ACC112 (cell line): ENCODE data around the gene CPXM2.

ENCODE experiments used
- H2AFZ ChIP-seq: fragments of 200-600 bp; sonication (generic); one replicate; pipeline ENCODE4 v1.6.0; 2017; ENCODE audit warnings: antibody characterized with exemption, low read length; ENCODE audit not compliant: unreplicated experiment
- H3K27ac ChIP-seq: fragments of 200-600 bp; sonication (generic); 2 replicates; pipeline ENCODE4 v1.5.1; 2014; ENCODE audit warnings: low read depth, mild to moderate bottlenecking, antibody characterized with exemption, low read length, moderate library complexity
- H3K27me3 ChIP-seq: fragments of 200-600 bp; sonication (generic); 2 replicates; pipeline ENCODE4 v1.6.1; 2014; ENCODE audit warnings: mild to moderate bottlenecking, antibody characterized with exemption, low read length, moderate library complexity, mixed read lengths; ENCODE audit not compliant: insufficient read depth
- H3K36me3 ChIP-seq: fragments of 200-600 bp; sonication (generic); 2 replicates; pipeline ENCODE4 v1.6.1; 2016; ENCODE audit warnings: mild to moderate bottlenecking, antibody characterized with exemption, low read length, moderate library complexity, mixed read lengths; ENCODE audit not compliant: insufficient read depth
- H3K4me1 ChIP-seq: fragments of 200-600 bp; sonication (generic); one replicate; pipeline ENCODE4 v1.6.1; 2016; ENCODE audit warnings: low read length, mixed read lengths; ENCODE audit not compliant: insufficient read depth, unreplicated experiment, control insufficient read depth
- H3K4me3 ChIP-seq: fragments of 200-600 bp; sonication (generic); 2 replicates; pipeline ENCODE4 v1.5.1; 2014; ENCODE audit warnings: mild to moderate bottlenecking, low read depth, low read length
- H3K79me2 ChIP-seq: fragments of 200-600 bp; sonication (generic); one replicate; pipeline ENCODE4 v1.6.0; 2016; ENCODE audit warnings: low read length; ENCODE audit not compliant: control insufficient read depth, unreplicated experiment, insufficient read depth

CPXM2 gene

DNA sequence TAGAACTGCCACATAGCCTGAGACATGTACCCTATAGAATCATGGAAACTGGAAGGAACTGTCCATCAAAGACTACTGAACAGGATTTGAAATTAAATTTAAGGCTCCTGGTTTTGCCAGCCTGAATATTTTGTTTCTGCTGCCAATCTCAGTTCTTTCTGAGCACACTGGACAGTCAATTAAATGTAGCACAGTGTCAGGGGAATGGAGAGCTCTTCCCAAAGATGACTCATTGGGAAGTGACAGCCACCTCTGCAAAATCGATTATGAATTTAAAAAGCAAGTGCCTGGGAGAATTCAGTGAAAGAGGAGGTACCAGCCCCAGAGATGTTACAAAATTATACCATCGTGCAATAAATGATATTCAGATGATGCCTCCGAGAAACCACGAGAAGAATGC, 47.8 kb downstream of the CPXM2 start:
- H2AFZ ChIP-seq: no peak overlapping the region
- no peaks in the 10 kb centered on the region for H3K27me3 ChIP-seq
- no peak overlapping the region for H3K27ac ChIP-seq
- no peaks in the 10 kb centered on the region for H3K36me3 ChIP-seq
- no peak overlapping the region for H3K4me3 ChIP-seq
- no peaks in the 10 kb centered on the region for H3K79me2 ChIP-seq
- H3K4me1 ChIP-seq: no peaks in the 10 kb centered on the region

GRCh38 chr10:123842692-123843385, 48.8 kb downstream of the CPXM2 start:
- H2AFZ ChIP-seq: no peak overlapping the region

DNA sequence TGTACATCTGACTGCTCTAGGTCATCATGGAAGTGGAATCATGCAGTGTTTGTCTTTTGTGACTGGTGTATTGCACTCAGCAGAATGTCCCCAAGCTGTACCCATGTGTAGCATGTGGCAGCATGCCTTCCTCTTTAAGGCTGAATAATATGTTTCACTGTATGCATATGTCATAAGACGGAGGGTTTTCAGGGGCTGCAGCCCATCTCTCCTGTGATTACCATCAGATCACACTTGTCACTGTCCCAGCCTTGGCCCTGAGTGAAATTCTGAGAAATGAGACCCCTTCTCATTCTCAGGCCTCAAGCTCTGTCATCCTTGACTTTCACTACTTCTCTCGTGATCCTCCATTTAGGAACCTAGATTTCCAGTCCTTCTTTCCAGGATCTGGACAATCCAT, 50.0 kb downstream of the CPXM2 start:
- Histone ChIP-seq H3K36me3 (no peaks in the 10 kb centered on the region), H3K4me1 (no peaks in the 10 kb centered on the region), H2AFZ (no peak overlapping the region), H3K79me2 (no peaks in the 10 kb centered on the region), H3K4me3 (no peak overlapping the region), H3K27me3 (no peaks in the 10 kb centered on the region), H3K27ac (no peak overlapping the region)

More at GRCh38 chr10:123842692-123843385, 48.8 kb downstream of the CPXM2 start:
- no peak overlapping the region for H3K27ac ChIP-seq
- no peaks in the 10 kb centered on the region for H3K27me3 ChIP-seq
- no peaks in the 10 kb centered on the region for H3K79me2 ChIP-seq
- H3K4me1 ChIP-seq: no peaks in the 10 kb centered on the region
- no peak overlapping the region for H3K4me3 ChIP-seq
- H3K36me3 ChIP-seq: no peaks in the 10 kb centered on the region

GRCh38 chr10:123841115-123841514, 50.5 kb downstream of the CPXM2 start:
- Histone ChIP-seq H3K4me3 (no peak overlapping the region), H3K27ac (no peak overlapping the region), H3K79me2 (no peaks in the 10 kb centered on the region), H3K4me1 (no peaks in the 10 kb centered on the region), H2AFZ (no peak overlapping the region), H3K36me3 (no peaks in the 10 kb centered on the region), H3K27me3 (no peaks in the 10 kb centered on the region)

GRCh38 chr10:123840714-123841113, 50.9 kb downstream of the CPXM2 start:
- no peaks in the 10 kb centered on the region for H3K4me1 ChIP-seq
- no peak overlapping the region for H2AFZ ChIP-seq
- H3K27me3 ChIP-seq: no peaks in the 10 kb centered on the region

DNA sequence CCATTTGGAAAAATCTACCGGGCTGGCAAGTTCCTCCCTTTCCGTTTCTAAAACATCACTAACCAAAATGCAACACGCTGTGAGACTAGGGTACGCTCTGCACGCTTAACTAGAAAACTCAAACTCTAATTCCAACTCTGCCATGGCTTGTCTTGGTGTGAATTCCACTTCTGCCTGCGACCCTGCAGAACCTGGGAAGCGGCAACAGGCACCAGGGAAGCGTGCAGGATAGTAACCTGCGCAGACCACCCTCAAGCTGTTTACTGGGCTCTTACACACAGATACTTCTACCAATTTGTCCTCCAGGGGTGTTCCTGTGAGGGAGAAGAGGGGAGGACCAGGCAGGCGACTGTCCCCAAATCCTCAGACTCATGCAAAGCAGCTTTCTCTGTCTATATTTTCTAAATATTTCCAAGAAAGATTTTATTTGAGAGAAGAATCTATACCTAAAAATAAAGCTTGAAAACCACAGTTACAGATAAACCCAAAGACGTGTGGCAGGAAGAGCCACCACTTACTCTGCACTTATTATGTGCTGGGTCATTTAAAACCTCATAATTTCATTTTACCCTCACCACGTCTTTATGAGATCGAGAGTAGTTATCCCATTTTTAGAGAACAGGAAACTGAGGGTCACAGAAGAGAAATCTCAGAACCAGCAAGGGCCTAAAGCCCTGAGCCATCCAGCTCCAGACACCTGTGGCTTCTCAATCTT, 52.9 kb downstream of the CPXM2 start:
- Histone ChIP-seq H2AFZ (no peak overlapping the region), H3K79me2 (no peaks in the 10 kb centered on the region), H3K27ac (no peak overlapping the region), H3K27me3 (no peaks in the 10 kb centered on the region), H3K4me1 (no peaks in the 10 kb centered on the region), H3K36me3 (no peaks in the 10 kb centered on the region), H3K4me3 (no peak overlapping the region)

More at GRCh38 chr10:123840714-123841113, 50.9 kb downstream of the CPXM2 start:
- Histone ChIP-seq H3K36me3 (no peaks in the 10 kb centered on the region), H3K27ac (no peak overlapping the region), H3K4me3 (no peak overlapping the region), H3K79me2 (no peaks in the 10 kb centered on the region)

DNA sequence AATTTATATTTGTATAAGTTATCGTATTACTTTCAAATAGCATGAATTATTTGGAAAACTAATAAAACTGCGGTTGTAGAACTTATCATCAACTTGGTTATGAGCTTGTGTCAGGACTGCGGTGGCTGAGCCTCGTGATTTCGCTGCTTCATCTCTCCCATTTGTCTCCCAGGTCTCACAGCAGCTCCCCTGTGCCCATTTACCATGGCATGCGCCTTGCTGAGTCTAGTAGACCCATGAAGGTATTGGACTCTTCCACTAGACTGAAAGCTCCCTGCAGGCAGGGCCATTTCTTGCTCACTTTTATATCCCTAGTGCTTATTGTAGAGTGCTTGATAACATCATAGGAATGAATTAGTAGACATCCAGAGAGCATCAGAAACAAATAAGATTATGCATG, 53.9 kb downstream of the CPXM2 start:
- no peak overlapping the region for H3K4me3 ChIP-seq
- H3K27me3 ChIP-seq: no peaks in the 10 kb centered on the region
- H3K27ac ChIP-seq: no peak overlapping the region
- H3K4me1 ChIP-seq: no peaks in the 10 kb centered on the region
- no peak overlapping the region for H2AFZ ChIP-seq
- no peaks in the 10 kb centered on the region for H3K79me2 ChIP-seq
- no peaks in the 10 kb centered on the region for H3K36me3 ChIP-seq

GRCh38 chr10:123836418-123837145, 55.0 kb downstream of the CPXM2 start:
- no peak overlapping the region for H2AFZ ChIP-seq
- no peak overlapping the region for H3K27ac ChIP-seq
- no peaks in the 10 kb centered on the region for H3K36me3 ChIP-seq
- no peaks in the 10 kb centered on the region for H3K79me2 ChIP-seq
- H3K4me1 ChIP-seq: no peaks in the 10 kb centered on the region
- H3K27me3 ChIP-seq: no peaks in the 10 kb centered on the region
- no peak overlapping the region for H3K4me3 ChIP-seq

DNA sequence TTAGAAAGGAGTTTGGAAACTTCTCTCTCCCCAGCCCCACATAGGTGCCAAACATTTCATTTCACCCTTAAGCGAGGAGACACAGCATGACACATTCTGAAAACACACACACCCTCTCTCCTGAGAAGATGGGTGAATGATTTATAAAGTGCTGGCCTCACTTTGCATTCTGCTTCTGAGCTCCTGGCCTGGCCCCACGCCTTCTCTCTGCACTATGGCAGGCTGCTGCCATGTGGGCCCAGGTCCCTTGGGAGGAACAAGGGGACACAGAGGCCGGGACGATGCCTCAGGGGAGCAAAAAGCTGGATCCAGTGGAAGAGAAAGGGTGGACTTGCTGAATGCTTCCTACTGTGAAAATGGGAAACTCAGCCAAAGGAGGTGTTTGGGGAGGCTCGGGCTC, 56.0 kb downstream of the CPXM2 start:
- Histone ChIP-seq H3K27ac (no peak overlapping the region), H3K4me3 (no peak overlapping the region), H3K36me3 (no peaks in the 10 kb centered on the region), H3K27me3 (no peaks in the 10 kb centered on the region), H3K4me1 (no peaks in the 10 kb centered on the region), H2AFZ (no peak overlapping the region), H3K79me2 (no peaks in the 10 kb centered on the region)

- Histone ChIP-seq H3K79me2 (no peaks in the 10 kb centered on the region), H2AFZ (no peak overlapping the region), H3K4me1 (no peaks in the 10 kb centered on the region), H3K4me3 (no peak overlapping the region), H3K27ac (no peak overlapping the region), H3K36me3 (no peaks in the 10 kb centered on the region), H3K27me3 (no peaks in the 10 kb centered on the region)
Measured at GRCh38 chr10:123833170-123833850, 58.3 kb downstream of the CPXM2 start.
